PFSK-1 (cell line): Measurements from ENCODE around the gene CLMN.

Experiments
- FOXP2 ChIP-seq: optimal IDR thresholded peaks from 2 replicates; pipeline ENCODE3; 2011; ENCODE audit warnings: borderline replicate concordance, control low read depth, inconsistent platforms; ENCODE audit not compliant: insufficient read depth; ENCODE audit errors: extremely low read length, extremely low read depth
- POLR2AphosphoS5 ChIP-seq: IDR thresholded peaks from 2 replicates; pipeline ENCODE4 v1.6.1; 2012; ENCODE audit warnings: low read depth, mild to moderate bottlenecking, control low read depth, low read length, moderate library complexity
- SIN3A ChIP-seq: IDR thresholded peaks from 2 replicates; pipeline ENCODE4 v1.6.1; 2012; ENCODE audit warnings: mild to moderate bottlenecking, low read length, moderate library complexity, borderline replicate concordance; ENCODE audit not compliant: insufficient read depth
- TAF1 ChIP-seq: IDR thresholded peaks from 2 replicates; pipeline ENCODE4 v1.6.1; 2012; ENCODE audit warnings: low read length, control low read depth, borderline replicate concordance; ENCODE audit not compliant: insufficient read depth
- TF ChIP-seq, protein P1 (sequence below), 2 experiments: IDR thresholded peaks; 2 replicates each; pipeline versions ENCODE4 v1.6.1 to v1.8.0; 2011 to 2012; ENCODE audit warnings: low read depth in 2 of 2, low read length in 2 of 2, control low read depth in 1 of 2, inconsistent platforms in 1 of 2, mild to moderate bottlenecking in 1 of 2, moderate library complexity in 1 of 2; ENCODE audit not compliant: insufficient read depth in 1 of 2

Gene CLMN

DNA sequence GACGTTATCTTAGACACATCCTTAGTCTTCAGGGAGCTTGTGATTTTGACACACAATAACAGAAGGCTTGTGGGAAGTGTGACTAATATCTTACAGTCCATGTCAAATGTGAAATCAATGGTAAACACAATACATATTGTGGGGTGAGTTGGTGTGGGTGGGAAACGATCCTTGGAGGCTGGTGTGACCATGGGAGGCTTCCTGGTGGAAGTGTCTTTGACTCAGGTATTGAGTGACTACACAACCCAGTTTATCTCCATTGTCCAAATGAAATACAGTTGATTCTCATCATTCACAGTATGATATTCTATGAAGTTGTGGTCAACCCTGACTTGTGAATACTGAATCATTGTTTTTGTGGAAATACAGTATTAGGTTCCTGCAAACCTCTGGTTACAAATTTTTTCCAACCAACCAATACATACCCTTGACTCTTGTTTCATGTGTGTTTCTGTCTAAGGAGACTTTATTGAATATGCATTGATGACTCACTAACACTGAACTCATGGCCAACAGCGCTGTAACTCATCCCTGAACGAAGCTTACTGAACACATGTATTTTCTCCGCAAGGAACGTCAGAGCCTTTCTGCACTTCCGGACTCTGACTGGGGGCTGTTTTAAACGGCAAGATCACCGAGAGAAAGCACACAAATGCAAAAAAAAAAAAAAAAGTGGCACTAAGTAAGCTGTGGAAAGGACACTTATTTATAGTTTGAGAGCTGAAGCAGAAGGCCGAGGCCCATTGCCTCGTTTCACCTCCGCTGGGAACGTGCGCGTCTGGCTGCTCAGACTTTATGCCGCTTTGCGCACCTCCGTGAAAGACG, 59.0 kb downstream of the CLMN start:
- TF ChIP-seq TAF1 (no peak), POLR2AphosphoS5 (no peak), SIN3A (no peak), FOXP2 (no peak)
- TF ChIP-seq, protein P1, sequence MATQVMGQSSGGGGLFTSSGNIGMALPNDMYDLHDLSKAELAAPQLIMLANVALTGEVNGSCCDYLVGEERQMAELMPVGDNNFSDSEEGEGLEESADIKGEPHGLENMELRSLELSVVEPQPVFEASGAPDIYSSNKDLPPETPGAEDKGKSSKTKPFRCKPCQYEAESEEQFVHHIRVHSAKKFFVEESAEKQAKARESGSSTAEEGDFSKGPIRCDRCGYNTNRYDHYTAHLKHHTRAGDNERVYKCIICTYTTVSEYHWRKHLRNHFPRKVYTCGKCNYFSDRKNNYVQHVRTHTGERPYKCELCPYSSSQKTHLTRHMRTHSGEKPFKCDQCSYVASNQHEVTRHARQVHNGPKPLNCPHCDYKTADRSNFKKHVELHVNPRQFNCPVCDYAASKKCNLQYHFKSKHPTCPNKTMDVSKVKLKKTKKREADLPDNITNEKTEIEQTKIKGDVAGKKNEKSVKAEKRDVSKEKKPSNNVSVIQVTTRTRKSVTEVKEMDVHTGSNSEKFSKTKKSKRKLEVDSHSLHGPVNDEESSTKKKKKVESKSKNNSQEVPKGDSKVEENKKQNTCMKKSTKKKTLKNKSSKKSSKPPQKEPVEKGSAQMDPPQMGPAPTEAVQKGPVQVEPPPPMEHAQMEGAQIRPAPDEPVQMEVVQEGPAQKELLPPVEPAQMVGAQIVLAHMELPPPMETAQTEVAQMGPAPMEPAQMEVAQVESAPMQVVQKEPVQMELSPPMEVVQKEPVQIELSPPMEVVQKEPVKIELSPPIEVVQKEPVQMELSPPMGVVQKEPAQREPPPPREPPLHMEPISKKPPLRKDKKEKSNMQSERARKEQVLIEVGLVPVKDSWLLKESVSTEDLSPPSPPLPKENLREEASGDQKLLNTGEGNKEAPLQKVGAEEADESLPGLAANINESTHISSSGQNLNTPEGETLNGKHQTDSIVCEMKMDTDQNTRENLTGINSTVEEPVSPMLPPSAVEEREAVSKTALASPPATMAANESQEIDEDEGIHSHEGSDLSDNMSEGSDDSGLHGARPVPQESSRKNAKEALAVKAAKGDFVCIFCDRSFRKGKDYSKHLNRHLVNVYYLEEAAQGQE (IDR thresholded peaks at IDR 0.05; ENCODE audit: insufficient read depth in 1 of 2, low read depth in 2 of 2, low read length in 2 of 2), result no peak

- TF ChIP-seq TAF1, result no peak
Observed at GRCh38 chr14:95258754-95259593, 60.7 kb downstream of the CLMN start.

- TF ChIP-seq TAF1 (no peak), FOXP2 (no peak)
Observed at GRCh38 chr14:95258156-95258555, 61.6 kb downstream of the CLMN start.

- TF ChIP-seq, protein P1 (IDR thresholded peaks at IDR 0.05; ENCODE audit: insufficient read depth in 1 of 2, low read depth in 2 of 2, low read length in 2 of 2), result no peak
- no peak for TF ChIP-seq TAF1
- no peak for TF ChIP-seq FOXP2
- TF ChIP-seq POLR2AphosphoS5, result no peak
- no peak for TF ChIP-seq SIN3A
Observed at GRCh38 chr14:95257521-95257920, 62.2 kb downstream of the CLMN start.

GRCh38 chr14:95256776-95257060, 63.0 kb downstream of the CLMN start:
- TF ChIP-seq POLR2AphosphoS5, result no peak

DNA sequence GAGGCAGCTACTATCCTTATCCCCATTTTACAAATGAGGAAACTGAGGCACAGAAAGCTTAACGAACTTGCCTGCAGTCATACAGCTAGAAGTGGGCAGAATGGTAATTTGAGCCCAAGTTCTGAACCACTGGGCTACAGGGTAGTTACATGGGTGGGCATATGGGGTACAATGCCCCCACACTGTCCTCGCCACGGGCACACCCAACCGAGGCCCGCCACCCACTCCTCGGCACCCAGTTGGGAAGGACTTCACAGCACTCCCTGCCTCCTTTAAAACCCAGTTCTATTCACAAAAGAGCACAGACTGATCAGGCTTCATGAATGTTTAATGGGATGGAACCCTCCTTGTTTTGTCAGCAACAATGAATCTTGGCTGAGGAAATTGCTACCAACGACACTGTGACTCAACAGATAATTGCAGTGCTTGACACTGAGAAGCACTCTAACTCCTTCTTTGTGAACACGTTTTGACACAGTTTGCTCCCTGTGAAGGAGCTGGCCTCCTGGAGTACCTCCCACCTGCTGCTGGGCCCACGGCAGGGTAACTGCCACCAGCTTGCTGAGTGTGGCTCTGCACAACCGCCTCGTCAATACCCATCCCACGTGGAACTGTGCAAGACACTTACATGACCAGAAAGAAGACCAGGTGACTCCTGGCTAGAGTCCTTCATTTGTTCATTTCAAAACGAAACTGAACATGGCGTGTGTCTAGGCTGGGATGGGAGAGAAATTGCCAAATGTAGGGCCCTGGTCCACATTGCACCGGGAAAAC, 63.5 kb downstream of the CLMN start:
- no peak for TF ChIP-seq POLR2AphosphoS5
- no peak for TF ChIP-seq SIN3A
- TF ChIP-seq, protein P1 (IDR thresholded peaks at IDR 0.05; ENCODE audit: insufficient read depth in 1 of 2, low read depth in 2 of 2, low read length in 2 of 2), result no peak
- TF ChIP-seq TAF1, result no peak
- no peak for TF ChIP-seq FOXP2
